Stimulated activated effector memory CD8-positive, alpha-beta T cell treated with anti-CD3 and anti-CD28 coated beads, Interleukin-12 subunit alpha, Interleukin-12 subunit beta, amount 100 ng/mL, for 72 hours (primary cell): Measurements from ENCODE around the gene MAGOH.

Experiments
- ATAC-seq: fragments of 150-1000 bp; cut with Tn5 transposase; 2 replicates; pipeline ENCODE4 v1.10.0; 2021
- DNase-seq, 2 donors: peaks; one replicate each; pipeline ENCODE4 v3.0.0; 2021 to 2022; ENCODE audit warnings: low spot score in 2 of 2
- H3K27ac Mint-ChIP-seq: one replicate; pipeline ENCODE4 v1.8.0; 2022; ENCODE audit warnings: mild to moderate bottlenecking, mixed read lengths
- H3K36me3 Mint-ChIP-seq: one replicate; pipeline ENCODE4 v1.8.0; 2022; ENCODE audit warnings: mild to moderate bottlenecking, mixed read lengths
- H3K4me1 Mint-ChIP-seq: one replicate; pipeline ENCODE4 v1.8.0; 2022; ENCODE audit warnings: mixed read lengths
- H3K4me3 Mint-ChIP-seq: one replicate; pipeline ENCODE4 v1.8.0; 2022; ENCODE audit warnings: mild to moderate bottlenecking, mixed read lengths
- H3K9me3 Mint-ChIP-seq: one replicate; pipeline ENCODE4 v1.8.0; 2022; ENCODE audit warnings: mixed read lengths

Gene MAGOH

GRCh38 chr1:53257454-53258081 lies 19.2 kb upstream of the MAGOH start:
- Mint-ChIP-seq H3K4me3 (no peak overlapping the region), H3K36me3 (peaks cover 82% of the 10 kb centered on the region), H3K9me3 (no peaks in the 10 kb centered on the region), H3K4me1 (no peaks in the 10 kb centered on the region), H3K27ac (peak overlapping the region; percentile 18)
- no peak for DNase-seq
- ATAC-seq, result no peak

GRCh38 chr1:53256511-53257453 lies 18.5 kb upstream of the MAGOH start:
- Mint-ChIP-seq H3K4me3 (no peak overlapping the region), H3K4me1 (no peaks in the 10 kb centered on the region), H3K36me3 (peaks cover 87% of the 10 kb centered on the region), H3K27ac (peak overlapping the region; percentile 18), H3K9me3 (no peaks in the 10 kb centered on the region)
- DNase-seq (no peak), ATAC-seq (no peak)

- Mint-ChIP-seq H3K4me3 (no peak overlapping the region), H3K27ac (no peak overlapping the region), H3K9me3 (no peaks in the 10 kb centered on the region), H3K36me3 (peaks cover 90% of the 10 kb centered on the region), H3K4me1 (no peaks in the 10 kb centered on the region)
- DNase-seq, result no peak
- no peak for ATAC-seq
Observed at GRCh38 chr1:53255031-53255430, 16.7 kb upstream of the MAGOH start.

- no peak for ATAC-seq
- Mint-ChIP-seq H3K36me3 (peaks cover 90% of the 10 kb centered on the region), H3K4me1 (no peaks in the 10 kb centered on the region), H3K9me3 (no peaks in the 10 kb centered on the region), H3K4me3 (no peak overlapping the region), H3K27ac (no peak overlapping the region)
- no peak for DNase-seq
Observed at GRCh38 chr1:53254011-53254640, 15.8 kb upstream of the MAGOH start.

- Mint-ChIP-seq H3K4me3 (no peak overlapping the region), H3K4me1 (no peaks in the 10 kb centered on the region), H3K27ac (peak overlapping the region; percentile 29), H3K9me3 (no peaks in the 10 kb centered on the region), H3K36me3 (peaks cover 95% of the 10 kb centered on the region)
- no peak for ATAC-seq
- DNase-seq, result no peak
Observed at GRCh38 chr1:53250325-53250724, 12.0 kb upstream of the MAGOH start.

- no peak for ATAC-seq
- H3K27ac Mint-ChIP-seq, result peak overlapping the region; percentile 30
- H3K9me3 Mint-ChIP-seq, result no peaks in the 10 kb centered on the region
- H3K4me1 Mint-ChIP-seq, result no peaks in the 10 kb centered on the region
- H3K36me3 Mint-ChIP-seq, result peaks cover 95% of the 10 kb centered on the region
- H3K4me3 Mint-ChIP-seq, result no peak overlapping the region
- DNase-seq, result no peak
Observed at GRCh38 chr1:53249706-53250105, 11.4 kb upstream of the MAGOH start.

- Mint-ChIP-seq H3K36me3 (peaks cover 68% of the 10 kb centered on the region), H3K9me3 (no peaks in the 10 kb centered on the region), H3K27ac (no peak overlapping the region), H3K4me1 (no peaks in the 10 kb centered on the region), H3K4me3 (no peak overlapping the region)
- ATAC-seq (no peak), DNase-seq (no peak)
Observed at GRCh38 chr1:53246261-53247134, 8.2 kb upstream of the MAGOH start.

GRCh38 chr1:53244141-53244540 lies 5.8 kb upstream of the MAGOH start:
- H3K9me3 Mint-ChIP-seq, result no peaks in the 10 kb centered on the region
- H3K36me3 Mint-ChIP-seq, result peaks cover 46% of the 10 kb centered on the region
- H3K4me3 Mint-ChIP-seq, result no peak overlapping the region
- DNase-seq, result no peak
- no peak for ATAC-seq
- H3K27ac Mint-ChIP-seq, result no peak overlapping the region
- H3K4me1 Mint-ChIP-seq, result peaks cover 1% of the 10 kb centered on the region

- Mint-ChIP-seq H3K9me3 (no peaks in the 10 kb centered on the region), H3K27ac (no peak overlapping the region), H3K36me3 (peaks cover 43% of the 10 kb centered on the region), H3K4me3 (no peak overlapping the region), H3K4me1 (peaks cover 16% of the 10 kb centered on the region)
- DNase-seq (no peak), ATAC-seq (no peak)
Observed at GRCh38 chr1:53242381-53242780, 4.1 kb upstream of the MAGOH start.

GRCh38 chr1:53241828-53242227 lies 3.5 kb upstream of the MAGOH start:
- Mint-ChIP-seq H3K36me3 (peaks cover 40% of the 10 kb centered on the region), H3K4me3 (no peak overlapping the region), H3K4me1 (peaks cover 19% of the 10 kb centered on the region), H3K27ac (no peak overlapping the region), H3K9me3 (no peaks in the 10 kb centered on the region)
- DNase-seq, result no peak
- no peak for ATAC-seq

- Mint-ChIP-seq H3K4me1 (peaks cover 27% of the 10 kb centered on the region), H3K27ac (peak overlapping the region; percentile 98), H3K9me3 (no peaks in the 10 kb centered on the region), H3K36me3 (peaks cover 60% of the 10 kb centered on the region), H3K4me3 (peak overlapping the region; percentile 97)
- DNase-seq (no peak), ATAC-seq (no peak)
Observed at GRCh38 chr1:53237638-53238037, 680 bp downstream of the MAGOH start.

GRCh38 chr1:53220962-53221286 lies 17.4 kb downstream of the MAGOH start:
- Mint-ChIP-seq H3K4me3 (peak overlapping the region; percentile 85), H3K27ac (peak overlapping the region; percentile 97), H3K4me1 (peaks cover 15% of the 10 kb centered on the region), H3K36me3 (peaks cover 21% of the 10 kb centered on the region), H3K9me3 (no peaks in the 10 kb centered on the region)
- DNase-seq, result no peak
- ATAC-seq, result no peak

GRCh38 chr1:53220171-53220961 lies 18.0 kb downstream of the MAGOH start, which contains the start of gene CZIB:
Gene CZIB, minus strand, starts transcription at chr1:53220634. Its CDS starts 59 bp downstream, at chr1:53220575.
- H3K27ac Mint-ChIP-seq, result peak within 1 kb of the TSS; percentile 97
- DNase-seq (peak; percentile 98 to 99), ATAC-seq (peak; percentile 96)
- H3K9me3 Mint-ChIP-seq, result no peaks in the 10 kb centered on the region
- peaks cover 21% of the 10 kb centered on the region for H3K36me3 Mint-ChIP-seq
- peaks cover 15% of the 10 kb centered on the region for H3K4me1 Mint-ChIP-seq
- peak within 1 kb of the TSS; percentile 85 for H3K4me3 Mint-ChIP-seq

GRCh38 chr1:53219711-53220110 lies 18.6 kb downstream of the MAGOH start:
- Mint-ChIP-seq H3K4me1 (peaks cover 15% of the 10 kb centered on the region), H3K9me3 (no peaks in the 10 kb centered on the region), H3K4me3 (peak overlapping the region; percentile 85), H3K27ac (peak overlapping the region; percentile 97), H3K36me3 (peaks cover 26% of the 10 kb centered on the region)
- DNase-seq (no peak), ATAC-seq (no peak)
